Motor neuron (in vitro differentiated cells): Measurements from ENCODE around the gene MAN2A2. TPM values are rescaled to one million over a fixed set of nuclear protein-coding genes. Genes with fewer than 3 reads are reported as not detected.

Source experiments
- ATAC-seq, 8 experiments: fragments of 200-7000 bp; cut with Tn5 transposase; replicated peaks in 6 of 8; 2 replicates each; pipeline ENCODE4 v1.8.0; 2021; ENCODE audit warnings: mild to moderate bottlenecking in 8 of 8, moderate library complexity in 8 of 8
- H3K27ac ChIP-seq, 2 donors: fragments of 250-450 bp; sonication (Bioruptor Pico); 2 replicates each; pipeline ENCODE4 v1.9.0; 2021; ENCODE audit warnings: antibody characterized with exemption in 2 of 2, mild to moderate bottlenecking in 2 of 2, moderate library complexity in 1 of 2
- H3K4me1 ChIP-seq, 2 donors: fragments of 250-450 bp; sonication (Bioruptor Pico); replicated peaks in 1 of 2; 2 replicates each; pipeline ENCODE4 v1.6.1; 2021; ENCODE audit warnings: antibody characterized with exemption in 2 of 2, mild to moderate bottlenecking in 2 of 2, moderate library complexity in 1 of 2
- H3K4me3 ChIP-seq, 5 donors: fragments of 250-450 bp; sonication (Bioruptor Pico); 2 replicates each; pipeline ENCODE4 v1.9.0; 2021; ENCODE audit warnings: antibody characterized with exemption in 5 of 5, mild to moderate bottlenecking in 5 of 5, moderate library complexity in 4 of 5
- WGBS, 10 experiments: fragments of 450-650 bp; shearing (Covaris generic); methylation state at CpG; one replicate each; pipeline ENCODE4 v1.0.0; 2022; 5-methylcytosine and 5-hydroxymethylcytosine counted together
- in situ Hi-C, 9 experiments: fragments of 400-800 bp; cut with MboI; loops; one replicate each; pipeline ENCODE4 v1.15.0; 2021; ENCODE audit warnings: low sequenced_read_pairs in 9 of 9, low pct_unique_long_range_greater_than_20kb in 2 of 9; ENCODE audit not compliant: unreplicated experiment in 9 of 9
- total RNA-seq, 8 experiments: library from RNA; unstranded; fragments of 300-600 nt; gene quantifications; 2 replicates each; pipeline versions ENCODE4 v1.2.3 to v1.2.4, GENCODE V29; 2022

Gene MAN2A2
- 10 to 100 TPM in 7 of 8 experiments, 1 to 10 TPM in 1; 7.7 to 37.7 (median 26.0) TPM for total RNA-seq

- peak; percentile 54 to 65 (median 60) for ATAC-seq
Observed at GRCh38 chr15:90902840-90903732, at the start of gene MAN2A2. TSS of gene MAN2A2 (plus strand) at chr15:90903302. CDS start at chr15:90904208, 906 bp downstream.

DNA sequence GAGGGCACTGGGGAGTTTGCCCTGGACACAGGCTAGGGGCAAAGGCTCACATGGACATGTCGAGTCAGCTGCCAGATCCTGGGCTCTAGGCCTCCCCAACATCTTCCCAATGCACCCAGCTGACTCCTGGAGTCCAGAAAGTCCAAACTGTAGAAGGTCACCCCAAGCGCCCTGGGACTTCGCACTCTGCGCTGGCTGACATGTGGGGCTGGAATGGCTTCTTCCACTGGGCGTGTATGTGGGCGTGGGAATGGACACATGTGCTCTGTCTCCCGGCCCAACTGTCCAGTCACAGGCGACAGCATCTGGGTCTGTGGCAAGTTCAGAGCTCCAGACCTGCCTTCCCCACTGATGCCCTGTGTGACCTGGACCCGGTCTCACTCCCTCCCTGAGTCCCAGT, 48.0 kb upstream of the MAN2A2 start:
- no peak overlapping the region for H3K4me3 ChIP-seq
- in situ Hi-C loops: loop anchor here in 1 of 9 experiments (25.0 kb wide), 1 partner anchor 193 kb away; no protein-coding TSS in a partner anchor
- no peaks in the 10 kb centered on the region for H3K4me1 ChIP-seq
- ATAC-seq: no peak
- WGBS, 10 experiments: 51 to 100% (median 80%) methylated on average over 1 to 6 of the region's 9 CpGs; no CpG with 5 or more reads in 3 of the 10 experiments
- no peak overlapping the region for H3K27ac ChIP-seq

More at GRCh38 chr15:90902840-90903732, at the start of gene MAN2A2:
- in situ Hi-C loops: no loop called here
- 0 to 20% (median 11%) methylated on average over 1 to 11 of the region's 81 CpGs; no CpG with 5 or more reads in 4 of the 10 experiments for WGBS, 10 experiments
- Histone ChIP-seq H3K27ac (peak within 1 kb of the TSS; percentile 50 to 74), H3K4me3 (peak within 1 kb of the TSS; percentile 52 to 64 (median 62)), H3K4me1 (peaks cover 8 to 14% of the 10 kb centered on the region in 2 donors)

DNA sequence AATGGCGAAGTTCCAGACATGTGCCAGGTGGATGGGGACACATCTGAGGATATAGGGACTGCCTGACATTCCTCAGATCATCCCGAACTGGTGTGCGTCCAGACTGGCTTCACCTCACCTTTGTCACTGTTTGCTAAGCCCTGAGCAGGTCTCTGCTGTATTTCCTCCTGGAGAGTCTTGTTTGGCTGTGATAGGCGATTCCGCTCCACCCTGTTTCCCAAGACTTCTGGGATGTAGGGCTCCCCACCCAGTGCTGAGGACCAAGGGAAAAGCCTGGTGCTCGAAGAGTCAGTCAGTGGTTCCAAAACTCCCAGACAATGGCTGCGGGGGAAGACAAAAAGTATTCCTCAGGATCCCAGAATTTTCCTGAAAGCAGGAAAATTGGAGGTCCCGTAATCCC, 45.8 kb upstream of the MAN2A2 start:
- no peak for ATAC-seq
- Histone ChIP-seq H3K27ac (no peak overlapping the region), H3K4me3 (no peak overlapping the region), H3K4me1 (no peaks in the 10 kb centered on the region)
- in situ Hi-C loops: loop anchor here in 1 of 9 experiments (25.0 kb wide), 1 partner anchor 195 kb away; no protein-coding TSS in a partner anchor
- 55 to 96% (median 82%) methylated on average over 1 to 7 of the region's 8 CpGs; no CpG with 5 or more reads in 3 of the 10 experiments for WGBS, 10 experiments

DNA sequence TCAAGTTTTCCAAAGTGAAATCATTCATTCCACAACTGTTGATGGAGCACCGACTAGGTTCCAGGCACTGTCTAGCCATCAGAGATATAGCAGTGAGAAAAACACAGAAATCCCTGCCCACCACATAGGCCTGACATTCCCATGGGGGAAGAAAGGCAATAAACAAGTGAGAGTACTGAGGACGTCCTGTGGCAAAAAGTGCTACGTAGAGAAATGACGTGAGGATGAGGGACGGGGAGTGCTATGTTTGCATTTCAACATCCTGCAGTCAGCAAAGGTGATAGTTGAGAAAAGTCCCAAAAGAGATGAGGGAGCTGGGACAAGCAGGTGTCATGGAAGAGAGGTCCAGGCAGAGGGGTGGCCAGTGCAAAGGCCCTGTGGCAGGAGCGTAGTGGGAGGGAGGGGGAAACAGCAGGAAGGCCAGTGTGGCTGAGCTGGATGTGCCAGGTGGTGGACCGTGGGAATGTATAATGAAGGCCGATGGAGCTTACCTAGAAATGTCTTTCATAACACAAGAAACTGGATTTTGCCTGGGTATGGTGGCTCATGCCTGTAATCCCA, 45.1 kb upstream of the MAN2A2 start:
- Histone ChIP-seq H3K4me1 (no peaks in the 10 kb centered on the region), H3K27ac (no peak overlapping the region), H3K4me3 (no peak overlapping the region)
- ATAC-seq: no peak
- in situ Hi-C loops: loop anchor here in 1 of 9 experiments (25.0 kb wide), 1 partner anchor 196 kb away; no protein-coding TSS in a partner anchor
- WGBS, 10 experiments: 60 to 100% (median 93%) methylated on average over 1 to 7 of the region's 8 CpGs; no CpG with 5 or more reads in 2 of the 10 experiments

GRCh38 chr15:90859234-90860131, 43.6 kb upstream of the MAN2A2 start:
- in situ Hi-C loops: loop anchor here in 1 of 9 experiments (25.0 kb wide), 1 partner anchor 197 kb away; no protein-coding TSS in a partner anchor
- WGBS, 10 experiments: 40 to 93% (median 67%) methylated on average over 1 to 4 of the region's 10 CpGs; no CpG with 5 or more reads in 2 of the 10 experiments
- H3K27ac ChIP-seq: no peak overlapping the region
- H3K4me3 ChIP-seq: no peak overlapping the region
- no peaks in the 10 kb centered on the region for H3K4me1 ChIP-seq
- no peak for ATAC-seq

DNA sequence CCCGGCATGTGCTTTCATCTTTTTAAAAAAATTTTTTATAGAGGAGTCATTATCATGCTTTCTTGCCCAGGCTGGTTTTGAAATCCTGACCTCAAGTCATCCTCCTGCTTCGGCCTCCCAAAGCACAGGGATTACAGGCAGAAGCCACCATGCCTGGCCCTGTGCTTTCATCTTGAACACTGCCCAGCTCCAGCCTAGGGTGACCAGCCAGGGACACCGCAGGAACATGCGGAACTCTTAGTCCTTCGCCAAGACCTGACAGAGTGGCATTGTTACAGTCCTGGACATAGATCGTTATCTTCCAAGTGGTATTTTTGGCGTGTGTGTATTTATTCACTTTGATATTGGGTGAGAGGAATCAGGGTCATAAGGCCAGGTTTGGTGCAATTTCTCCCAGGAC, 42.7 kb upstream of the MAN2A2 start:
- 78 to 100% (median 100%) methylated on average over 1 to 6 of the region's 7 CpGs; no CpG with 5 or more reads in 4 of the 10 experiments for WGBS, 10 experiments
- Histone ChIP-seq H3K4me3 (no peak overlapping the region), H3K27ac (no peak overlapping the region), H3K4me1 (no peaks in the 10 kb centered on the region)
- no peak for ATAC-seq
- in situ Hi-C loops: loop anchor here in 1 of 9 experiments (25.0 kb wide), 1 partner anchor 198 kb away; no protein-coding TSS in a partner anchor

GRCh38 chr15:90860942-90861675, 42.0 kb upstream of the MAN2A2 start:
- 20 to 94% (median 83%) methylated on average over 1 to 14 of the region's 14 CpGs for WGBS, 10 experiments
- ATAC-seq: peak in 6 of 8 experiments; percentile 20 to 90 (median 64)
- H3K4me3 ChIP-seq: no peak overlapping the region
- in situ Hi-C loops: loop anchor here in 1 of 9 experiments (25.0 kb wide), 1 partner anchor 199 kb away; no protein-coding TSS in a partner anchor
- no peaks in the 10 kb centered on the region for H3K4me1 ChIP-seq
- H3K27ac ChIP-seq: no peak overlapping the region

GRCh38 chr15:90862487-90862886, 40.6 kb upstream of the MAN2A2 start:
- Histone ChIP-seq H3K4me3 (no peak overlapping the region), H3K27ac (no peak overlapping the region), H3K4me1 (no peaks in the 10 kb centered on the region)
- ATAC-seq: no peak
- 78 to 100% (median 97%) methylated on average over 1 to 5 of the region's 6 CpGs; no CpG with 5 or more reads in 4 of the 10 experiments for WGBS, 10 experiments
- in situ Hi-C loops: loop anchor here in 1 of 9 experiments (25.0 kb wide), 1 partner anchor 200 kb away; no protein-coding TSS in a partner anchor

DNA sequence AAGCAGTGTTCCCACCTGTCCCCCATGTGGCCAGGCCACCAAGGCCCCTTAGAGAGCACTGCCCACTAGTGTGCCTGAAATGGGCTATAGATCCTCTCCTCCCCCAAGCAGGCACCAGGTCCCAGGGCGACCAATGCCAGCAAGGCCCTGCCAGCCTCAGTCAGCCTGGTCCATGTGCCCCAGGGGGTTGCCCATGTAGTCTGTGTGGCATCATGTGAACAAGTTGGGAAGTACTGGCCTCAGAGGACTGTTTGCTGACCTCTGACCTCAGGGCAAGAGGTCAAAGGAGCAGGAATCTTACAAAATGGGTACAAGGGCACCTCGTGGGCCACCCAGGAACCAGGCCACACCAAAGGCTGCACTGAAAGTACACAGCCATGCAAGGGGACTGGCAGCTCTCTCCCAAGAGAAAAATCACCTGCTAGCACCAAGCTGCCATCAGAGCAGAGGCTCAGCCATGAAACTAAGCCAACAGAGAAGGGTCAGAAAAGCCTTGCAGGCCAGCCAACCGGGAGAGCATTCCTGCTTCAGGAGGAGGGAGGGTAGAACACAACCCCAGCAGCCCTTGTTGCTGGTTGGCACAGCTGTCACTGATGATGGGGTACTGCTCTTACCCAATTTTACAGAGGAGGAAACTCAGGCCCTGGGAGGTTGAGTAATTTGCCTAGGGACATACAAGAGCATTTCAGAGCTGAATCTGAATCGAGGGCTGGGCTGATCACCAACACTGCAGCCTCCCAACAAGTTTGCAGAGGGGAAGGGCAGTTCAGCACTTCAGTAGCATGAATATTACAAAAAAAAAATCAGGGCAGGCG, 39.9 kb upstream of the MAN2A2 start:
- Histone ChIP-seq H3K27ac (no peak overlapping the region), H3K4me3 (no peak overlapping the region), H3K4me1 (no peaks in the 10 kb centered on the region)
- in situ Hi-C loops: loop anchor here in 1 of 9 experiments (25.0 kb wide), 1 partner anchor 201 kb away; no protein-coding TSS in a partner anchor
- ATAC-seq: peak in 3 of 8 experiments; percentile 83 to 97 (median 96)
- 0 to 100% (median 54%) methylated on average over 1 to 3 of the region's 5 CpGs; no CpG with 5 or more reads in 4 of the 10 experiments for WGBS, 10 experiments

GRCh38 chr15:90863987-90864386, 39.1 kb upstream of the MAN2A2 start:
- H3K4me1 ChIP-seq: peaks cover under 1% of the 10 kb centered on the region in 2 donors
- H3K4me3 ChIP-seq: no peak overlapping the region
- in situ Hi-C loops: loop anchor here in 1 of 9 experiments (25.0 kb wide), 1 partner anchor 202 kb away; no protein-coding TSS in a partner anchor
- H3K27ac ChIP-seq: no peak overlapping the region
- ATAC-seq: no peak
- 43 to 100% (median 96%) methylated on average over 1 to 3 of the region's 4 CpGs; no CpG with 5 or more reads in 2 of the 10 experiments for WGBS, 10 experiments

DNA sequence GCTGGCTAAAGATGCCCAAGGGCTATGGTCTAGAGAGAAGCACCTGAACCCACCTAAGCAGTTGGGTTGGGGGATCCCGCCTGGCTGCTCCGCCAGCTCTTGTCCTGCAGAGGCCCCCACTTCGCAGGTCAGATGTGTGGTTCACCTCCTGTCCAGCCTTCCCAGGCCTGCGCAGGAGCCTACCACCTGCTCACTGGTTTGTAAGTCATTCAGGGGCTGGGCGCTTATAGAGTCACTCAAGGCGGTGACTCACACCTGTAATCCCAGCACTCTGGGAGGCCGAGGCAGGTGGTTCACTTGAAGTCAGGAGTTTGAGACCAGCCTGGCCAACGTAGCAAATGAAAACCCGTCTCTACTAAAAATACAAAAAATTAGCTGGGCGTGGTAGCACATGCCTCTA, 38.6 kb upstream of the MAN2A2 start:
- Histone ChIP-seq H3K4me1 (peaks cover 4 to 6% of the 10 kb centered on the region in 2 donors), H3K27ac (no peak overlapping the region), H3K4me3 (no peak overlapping the region)
- in situ Hi-C loops: loop anchor here in 1 of 9 experiments (25.0 kb wide), 1 partner anchor 202 kb away; no protein-coding TSS in a partner anchor
- ATAC-seq: no peak
- 57 to 100% (median 93%) methylated on average over 1 to 4 of the region's 10 CpGs; no CpG with 5 or more reads in 6 of the 10 experiments for WGBS, 10 experiments
